Tibial nerve (tissue), 3 donors: ENCODE results near the gene MAMLD1.
A peak's percentile ranks its signal among the peaks of the same experiment; 100 is the strongest.

Source experiments
- CTCF ChIP-seq, 5 experiments: fragments of 200-600 bp in 3 of 5; fragments of 450-650 bp in 2 of 5; sonication (generic) in 3 of 5; IDR thresholded peaks; one replicate each; pipeline ENCODE4 v1.5.1; 2016 to 2019; ENCODE audit warnings: antibody characterized with exemption in 5 of 5, mild to moderate bottlenecking in 3 of 5, moderate library complexity in 2 of 5
- POLR2A ChIP-seq, 2 donors: fragments of 450-650 bp; IDR thresholded peaks; one replicate each; pipeline ENCODE4 v1.6.1; 2017; ENCODE audit warnings: antibody characterized with exemption in 2 of 2, mild to moderate bottlenecking in 2 of 2, moderate library complexity in 2 of 2

DNA sequence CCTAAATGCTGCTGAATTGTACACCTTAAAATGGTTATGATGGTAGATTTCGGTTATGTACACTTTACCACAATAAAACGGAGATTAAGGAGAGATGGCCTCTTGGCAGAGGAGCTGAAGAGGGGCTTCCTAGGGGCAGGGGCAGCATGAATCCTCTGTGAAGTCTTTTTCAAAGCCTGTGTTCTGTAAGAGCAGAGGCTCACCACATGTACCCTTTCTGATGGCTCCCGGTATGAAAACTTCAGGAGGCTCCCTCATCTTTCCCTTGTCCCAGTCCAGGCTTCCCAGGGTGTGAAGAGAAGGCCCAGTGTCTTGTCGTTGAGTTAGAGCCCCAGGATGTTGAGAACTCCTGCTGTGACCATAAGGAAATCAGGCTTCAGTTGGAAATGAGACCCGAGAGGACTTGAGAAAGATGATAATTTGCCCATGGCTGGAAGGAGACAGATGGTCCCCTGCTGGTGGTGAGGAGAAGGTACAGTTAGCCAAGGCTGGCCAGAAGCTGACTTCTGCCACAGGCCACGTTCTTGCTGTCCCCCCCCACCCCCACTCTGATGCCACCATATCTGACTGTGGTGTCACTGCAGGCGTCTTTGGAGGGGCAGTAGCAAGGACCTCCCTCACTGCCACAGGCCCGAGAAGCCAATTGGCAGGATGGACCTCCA lies 173.5 kb downstream of the MAMLD1 start:
- peak in 1 of 5 experiments; percentile 5 for TF ChIP-seq CTCF (IDR thresholded peaks at IDR 0.05)
- TF ChIP-seq POLR2A (IDR thresholded peaks at IDR 0.05): no peak
